GM21529 (cell line): Measurements from ENCODE around the gene CCDC34.
"Not testable (repeated sequence)": the region's sequence is repeated elsewhere in the genome, so short reads cannot be mapped to it uniquely, and the experiment has no call there.

Source experiments
- ATAC-seq: cut with Tn5 transposase; IDR thresholded peaks from one replicate; pipeline ENCODE4 v1.9.1; 2021; ENCODE audit not compliant: unreplicated experiment

The CCDC34 gene

DNA sequence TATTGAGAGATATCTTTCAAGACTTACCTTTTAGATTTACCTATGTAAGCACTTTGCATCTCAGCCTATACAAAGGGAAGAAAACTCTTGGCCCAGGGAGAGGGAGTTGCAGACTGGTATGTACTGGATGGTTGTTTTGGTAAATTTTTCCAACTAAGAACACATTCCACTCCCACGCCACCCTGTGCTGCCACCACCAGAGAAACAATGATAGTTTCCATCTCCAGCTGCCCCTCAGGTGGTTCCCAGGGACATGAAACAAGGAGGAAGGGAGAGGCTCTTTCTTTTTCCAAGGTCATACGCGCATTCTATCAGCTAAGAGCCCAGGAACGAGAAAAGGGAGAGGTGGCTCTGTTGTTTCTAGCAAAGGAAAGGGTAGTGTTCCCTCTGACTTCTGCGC lies 34.4 kb downstream of the CCDC34 start:
- ATAC-seq: no peak

DNA sequence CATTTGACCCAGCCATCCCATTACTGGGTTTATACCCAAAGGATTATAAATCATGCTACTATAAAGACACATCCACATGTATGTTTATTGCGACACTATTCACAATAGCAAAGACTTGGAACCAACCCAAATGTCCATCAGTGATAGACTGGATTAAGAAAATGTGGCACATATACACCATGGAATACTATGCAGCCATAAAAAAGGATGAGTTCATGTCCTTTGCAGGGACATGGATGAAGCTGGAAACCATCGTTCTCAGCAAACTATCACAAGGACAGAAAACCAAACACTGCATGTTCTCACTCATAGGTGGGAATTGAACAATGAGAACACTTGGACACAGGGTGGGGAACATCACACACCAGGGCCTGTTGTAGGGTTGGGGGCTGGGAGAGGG lies 36.0 kb downstream of the CCDC34 start:
- ATAC-seq: not testable (repeated sequence)

DNA sequence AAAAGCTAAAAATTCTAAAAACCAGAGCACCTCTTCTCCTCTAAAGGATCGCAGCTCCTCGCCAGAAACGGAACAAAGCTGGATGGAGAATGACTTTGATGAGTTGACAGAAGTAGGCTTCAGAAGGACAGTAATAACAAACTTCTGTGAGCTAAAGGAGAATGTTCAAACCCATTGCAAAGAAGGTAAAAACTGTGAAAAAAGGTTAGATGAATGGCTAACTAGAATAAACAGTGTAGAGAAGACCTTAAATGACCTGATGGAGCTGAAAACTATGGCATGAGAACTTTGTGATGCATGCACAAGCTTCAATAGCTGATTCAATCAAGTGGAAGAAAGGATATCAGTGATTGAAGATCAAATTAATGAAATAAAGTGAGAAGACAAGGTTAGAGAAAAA lies 40.8 kb downstream of the CCDC34 start:
- ATAC-seq: not testable (repeated sequence)

DNA sequence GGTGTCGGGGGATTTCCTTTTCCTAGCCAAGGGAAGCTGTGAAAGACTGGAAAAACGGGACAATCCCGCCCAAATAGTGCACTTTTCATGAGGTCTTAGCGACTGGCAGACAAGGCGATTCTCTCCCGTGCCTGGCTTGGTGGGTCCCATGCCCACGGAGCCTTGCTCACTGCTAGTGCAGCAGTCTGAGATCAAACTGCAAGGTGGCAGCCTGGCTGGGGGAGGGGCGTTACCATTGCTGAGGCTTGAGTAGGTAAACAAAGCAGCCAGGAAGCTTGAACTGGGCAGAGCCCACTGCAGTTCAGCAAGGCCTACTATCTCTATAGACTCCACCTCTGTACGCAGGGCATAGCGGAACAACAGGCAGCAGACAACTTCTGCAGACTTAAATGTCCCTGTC lies 41.7 kb downstream of the CCDC34 start:
- not testable (repeated sequence) for ATAC-seq

DNA sequence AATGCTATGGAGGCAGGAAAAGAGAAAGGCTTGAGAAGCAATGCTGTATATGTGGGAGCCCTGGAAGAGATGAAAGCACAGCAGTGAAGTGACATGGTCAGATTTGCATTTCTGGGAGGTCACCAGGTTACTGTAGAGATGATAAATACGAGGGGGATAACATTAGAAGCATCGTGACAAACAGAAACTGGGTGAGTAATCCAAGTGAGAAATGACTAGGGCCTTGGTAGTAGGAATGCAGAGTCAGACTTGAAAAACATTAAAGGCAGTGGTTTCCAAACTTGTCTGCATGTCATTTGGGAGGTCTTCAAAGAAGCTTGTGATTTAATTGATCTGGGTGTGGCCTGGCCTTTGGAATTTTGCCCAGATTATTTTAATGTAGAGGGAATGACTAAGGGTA lies 43.9 kb downstream of the CCDC34 start:
- ATAC-seq: peak; percentile 99

DNA sequence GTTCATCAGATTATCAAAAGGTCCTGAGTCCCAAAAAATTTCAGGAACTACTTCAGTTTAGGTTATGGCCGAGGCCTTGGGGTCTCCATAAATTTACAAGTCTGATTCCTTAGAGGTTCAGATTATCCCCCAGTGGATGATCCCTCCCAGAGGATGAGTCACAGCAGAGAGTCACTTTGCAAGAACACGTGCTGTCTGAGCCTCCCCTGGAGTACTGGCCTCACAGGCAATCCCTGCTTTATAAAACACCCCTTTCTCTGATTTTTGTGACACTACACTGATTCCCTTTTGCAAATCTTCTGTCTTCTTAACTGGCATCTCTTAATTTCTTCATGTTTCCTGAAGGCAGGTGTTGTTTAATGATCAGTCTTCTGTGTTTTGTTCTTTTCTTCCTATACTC lies 45.3 kb downstream of the CCDC34 start:
- no peak for ATAC-seq

DNA sequence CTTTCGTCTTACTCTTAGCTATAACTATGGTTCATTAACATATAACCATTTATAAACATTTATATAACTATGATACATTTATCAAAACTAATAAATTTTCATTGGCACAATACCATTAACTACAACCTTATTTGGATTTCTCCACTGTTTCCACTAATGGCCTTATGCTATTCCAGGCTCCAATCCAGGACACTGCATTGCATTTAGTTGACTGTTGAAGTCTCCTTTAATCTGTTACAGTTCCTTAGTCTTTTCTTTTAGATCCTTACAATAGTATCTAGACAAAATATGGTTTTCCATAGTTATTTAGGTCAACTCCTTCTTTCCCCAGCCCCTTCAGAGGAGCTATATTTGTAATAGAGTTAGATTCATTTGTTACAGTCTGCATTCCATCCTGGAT lies 47.2 kb downstream of the CCDC34 start:
- no peak for ATAC-seq

DNA sequence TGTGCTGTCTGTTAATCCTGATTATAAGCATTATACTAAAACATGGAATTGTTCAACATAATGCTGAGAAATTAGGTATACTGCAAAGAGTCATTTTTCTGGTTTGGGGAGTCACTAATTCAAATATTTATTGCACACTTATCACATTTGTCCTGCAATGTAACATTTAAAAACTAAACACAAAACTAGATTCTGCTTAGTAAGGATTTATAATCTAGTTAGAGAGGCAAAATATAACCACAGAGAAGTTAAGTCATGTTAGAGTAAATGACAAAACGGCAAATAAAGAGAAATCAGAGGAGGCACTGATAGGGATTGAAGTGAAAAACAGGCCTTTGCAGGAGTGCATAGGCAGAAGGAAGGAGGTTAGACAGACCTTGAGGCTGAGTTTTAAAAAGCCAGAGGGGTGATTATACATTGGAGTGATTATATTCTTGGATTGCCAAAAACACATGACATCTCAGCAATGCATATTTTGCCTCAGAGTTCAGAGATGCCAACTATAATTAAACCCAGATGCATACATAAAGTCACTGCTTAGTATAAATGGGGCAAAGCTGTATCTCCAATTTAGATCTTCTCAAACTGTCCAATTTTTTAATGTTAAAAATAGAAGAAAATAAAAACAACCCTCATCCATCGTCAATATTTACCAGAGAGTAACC lies 49.7 kb downstream of the CCDC34 start:
- ATAC-seq: no peak

DNA sequence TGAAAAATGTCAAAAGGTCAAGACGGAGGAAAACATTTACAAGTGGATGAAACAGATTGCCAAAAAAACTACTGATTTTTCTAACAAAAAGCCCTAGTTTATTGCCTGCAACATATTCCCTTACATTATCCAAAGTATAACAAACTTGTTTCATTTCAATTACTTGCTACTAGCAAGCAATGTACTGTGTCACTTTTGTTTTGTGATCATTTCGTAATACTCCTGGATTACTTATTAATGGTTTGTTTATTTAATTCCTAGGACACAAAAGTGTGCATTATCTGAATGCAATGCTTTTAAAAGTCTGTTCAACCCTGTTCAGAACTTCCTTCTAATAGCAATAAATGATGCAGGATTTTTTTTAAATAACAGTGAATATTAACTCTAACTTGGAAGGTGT lies 50.9 kb downstream of the CCDC34 start:
- no peak for ATAC-seq

DNA sequence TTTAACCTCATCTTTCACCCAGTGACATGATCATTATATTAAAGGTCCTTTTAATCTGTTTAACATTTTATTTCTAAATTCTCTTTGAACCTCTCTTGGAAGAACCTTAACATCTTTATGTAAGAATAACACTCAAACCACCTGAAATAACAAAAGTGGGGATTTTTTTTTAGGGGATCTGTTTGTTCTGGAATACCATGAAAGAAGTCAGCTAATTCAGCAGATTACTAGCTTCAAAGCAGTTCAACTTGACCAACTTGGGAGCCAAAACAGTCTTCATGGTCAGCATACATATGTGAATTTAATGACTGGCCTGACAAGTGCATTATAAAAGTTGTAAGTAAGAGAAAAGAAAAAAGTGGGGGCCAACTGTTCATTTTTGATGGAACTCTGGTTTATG lies 52.3 kb downstream of the CCDC34 start:
- ATAC-seq: no peak

DNA sequence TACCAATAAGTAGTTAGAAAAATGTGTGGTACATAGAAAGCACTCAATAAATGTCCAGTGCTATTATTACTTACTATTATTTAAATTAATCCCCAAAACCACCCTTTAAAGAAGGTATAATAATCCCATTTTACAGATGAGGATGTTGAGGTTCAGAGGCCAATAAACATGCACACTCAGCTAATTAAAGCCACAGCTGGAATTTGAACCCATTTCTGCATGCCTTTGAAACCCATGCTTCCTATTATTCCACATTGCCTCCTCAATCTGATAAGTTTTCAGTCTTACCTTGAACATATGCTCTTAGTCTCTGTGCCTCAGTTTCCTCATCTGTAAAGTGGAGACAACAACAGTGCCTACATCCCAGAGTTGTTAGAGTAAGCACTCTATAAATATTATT lies 52.8 kb downstream of the CCDC34 start:
- no peak for ATAC-seq

DNA sequence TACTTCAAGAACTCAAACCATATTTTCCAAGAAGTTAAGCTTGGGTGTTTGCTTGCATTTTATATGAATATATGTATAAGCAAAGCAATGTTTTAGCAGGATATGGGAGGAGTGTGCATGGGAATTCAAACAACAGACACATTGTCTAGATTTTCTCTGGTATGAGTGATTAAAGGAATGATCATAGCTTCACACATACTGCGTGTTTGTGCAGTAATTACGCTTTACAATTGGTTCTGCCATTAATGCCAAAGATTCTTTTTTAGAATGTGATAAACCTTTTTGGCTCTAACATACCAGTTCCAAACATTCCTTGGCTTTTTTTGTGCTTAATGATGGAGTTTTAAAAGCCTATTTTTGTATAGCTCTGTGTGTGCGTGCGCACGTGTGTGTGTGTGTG lies 54.0 kb downstream of the CCDC34 start:
- ATAC-seq: no peak

DNA sequence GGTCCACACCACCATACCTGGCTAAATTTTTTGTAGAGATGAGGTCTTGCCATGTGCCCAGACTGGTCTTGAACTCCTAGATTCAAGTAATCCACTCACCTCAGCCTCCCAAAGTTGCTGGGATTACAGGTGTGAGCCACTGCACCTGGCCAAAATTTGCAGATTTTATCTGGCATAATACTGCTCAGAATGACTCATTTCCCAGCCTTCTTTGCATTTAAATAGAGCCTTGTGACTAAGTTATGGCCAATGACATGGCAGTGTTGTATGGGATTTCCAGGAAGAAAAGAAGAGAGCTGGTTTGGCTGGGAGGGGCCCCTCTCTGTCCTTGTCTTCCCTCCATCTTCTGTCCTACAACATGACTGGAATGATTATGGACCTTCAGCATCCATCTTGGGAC lies 55.8 kb downstream of the CCDC34 start:
- ATAC-seq: no peak

DNA sequence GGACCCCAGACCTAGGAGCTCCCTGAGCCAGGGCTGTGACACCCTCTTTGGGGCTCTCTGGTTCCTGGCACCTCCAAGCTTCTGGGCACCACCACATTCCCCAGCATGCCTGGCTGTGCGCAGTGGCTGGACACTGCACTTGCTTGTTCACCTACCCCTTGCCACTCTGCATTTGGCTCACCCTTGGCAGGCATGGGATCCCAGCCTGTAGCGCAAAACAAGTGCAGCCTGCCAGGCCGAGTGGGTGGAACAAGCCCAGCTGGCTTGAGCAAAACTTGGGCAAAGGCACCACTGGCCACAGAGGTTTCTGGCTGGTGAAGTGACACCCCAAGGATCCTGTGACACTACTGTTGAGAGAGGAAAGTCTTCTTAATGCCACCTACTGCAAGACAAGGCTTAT lies 57.3 kb downstream of the CCDC34 start:
- no peak for ATAC-seq

DNA sequence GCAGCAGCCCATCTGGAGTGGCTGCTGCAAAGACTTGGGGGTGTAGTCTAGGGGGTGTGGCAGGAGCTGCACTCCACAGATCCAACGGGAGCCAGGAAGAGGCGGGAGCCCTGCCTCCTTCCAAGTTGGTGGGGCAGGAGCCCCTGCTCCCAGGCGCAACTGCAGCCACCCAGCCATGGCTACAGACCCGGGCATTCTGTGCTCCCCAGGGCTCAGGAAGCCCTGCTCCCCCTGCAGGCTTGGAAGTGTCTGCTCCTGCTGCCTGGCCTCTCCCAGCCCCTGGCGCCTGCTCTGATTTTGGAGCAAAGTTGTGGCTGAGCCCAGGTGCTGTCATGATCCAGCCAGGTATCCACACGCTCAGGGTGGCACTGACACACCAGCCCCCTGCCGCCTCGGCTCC lies 58.5 kb downstream of the CCDC34 start:
- no peak for ATAC-seq

DNA sequence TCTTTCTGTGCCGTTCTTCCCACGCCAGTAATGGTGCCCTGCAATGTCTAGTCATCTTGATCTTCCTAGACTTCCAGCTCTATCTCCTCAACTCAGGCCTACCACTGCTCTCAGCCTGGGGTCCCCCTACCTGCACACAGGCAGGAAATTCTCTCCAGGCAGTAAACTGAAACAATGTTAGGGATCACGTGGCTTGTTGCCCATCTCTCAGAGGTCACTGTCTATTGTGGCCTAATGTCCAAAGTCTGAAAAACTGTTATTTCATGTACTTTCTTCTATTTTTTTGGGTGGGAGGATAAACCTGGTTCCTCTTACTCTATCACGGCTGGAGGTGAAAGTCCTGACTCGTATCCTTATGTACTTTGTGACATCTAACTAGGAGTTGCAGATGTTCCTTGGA lies 59.1 kb downstream of the CCDC34 start:
- no peak for ATAC-seq

DNA sequence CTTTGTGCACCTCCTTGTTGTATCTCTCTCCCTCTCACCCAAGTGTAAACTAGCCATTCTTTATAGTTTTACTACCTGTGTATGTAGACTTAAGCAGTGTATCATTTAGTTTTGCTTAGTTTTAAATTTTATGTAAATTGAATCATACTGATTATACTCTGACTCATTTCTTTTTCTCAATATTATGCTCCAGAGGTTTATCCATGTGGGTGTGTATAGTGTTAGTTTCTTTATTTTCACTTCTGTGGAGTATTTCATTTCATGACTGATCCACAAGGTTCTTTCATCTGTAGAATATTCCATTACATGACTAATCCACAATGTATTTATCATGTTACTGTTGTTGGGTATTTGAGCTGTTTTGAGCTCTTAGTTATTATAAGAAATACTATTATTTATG lies 62.0 kb downstream of the CCDC34 start:
- no peak for ATAC-seq

DNA sequence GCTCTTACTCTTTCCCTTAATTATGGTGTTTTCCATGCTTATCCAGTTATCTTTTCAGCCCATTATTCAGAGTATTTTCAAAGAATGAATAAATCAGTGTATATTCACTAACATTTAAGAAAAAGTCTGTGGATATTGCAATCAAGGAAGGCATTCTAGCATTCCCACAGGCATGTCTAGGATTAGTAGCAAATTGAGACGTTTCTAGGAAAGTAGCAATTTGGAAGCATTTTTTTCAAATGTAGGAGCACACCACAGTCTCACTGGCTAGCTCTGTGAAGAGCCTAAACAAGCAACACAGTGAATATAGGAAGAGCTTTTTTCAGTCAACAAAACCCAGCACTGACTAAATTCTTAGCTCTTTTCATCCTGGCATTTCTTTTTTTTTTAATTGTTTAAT lies 65.4 kb downstream of the CCDC34 start:
- ATAC-seq: no peak

DNA sequence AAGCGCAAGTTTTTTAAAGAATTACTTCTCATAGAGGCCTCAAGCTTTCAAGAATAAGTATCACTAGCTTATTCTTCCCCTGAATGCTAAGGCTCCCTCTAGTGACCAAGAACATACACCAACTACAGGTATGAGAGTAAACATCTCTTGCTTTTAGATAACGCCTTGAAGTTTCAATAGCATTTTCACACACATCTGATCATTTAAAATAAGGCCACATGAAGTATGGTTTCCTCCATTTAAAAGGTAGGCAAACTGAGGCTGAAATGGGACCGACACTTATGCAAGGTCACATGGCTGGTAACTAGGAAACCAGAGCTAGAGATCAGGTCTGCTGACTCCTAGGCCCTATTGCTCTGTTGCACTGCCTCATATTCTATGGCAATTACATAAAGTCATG lies 66.5 kb downstream of the CCDC34 start:
- peak; percentile 85 for ATAC-seq

DNA sequence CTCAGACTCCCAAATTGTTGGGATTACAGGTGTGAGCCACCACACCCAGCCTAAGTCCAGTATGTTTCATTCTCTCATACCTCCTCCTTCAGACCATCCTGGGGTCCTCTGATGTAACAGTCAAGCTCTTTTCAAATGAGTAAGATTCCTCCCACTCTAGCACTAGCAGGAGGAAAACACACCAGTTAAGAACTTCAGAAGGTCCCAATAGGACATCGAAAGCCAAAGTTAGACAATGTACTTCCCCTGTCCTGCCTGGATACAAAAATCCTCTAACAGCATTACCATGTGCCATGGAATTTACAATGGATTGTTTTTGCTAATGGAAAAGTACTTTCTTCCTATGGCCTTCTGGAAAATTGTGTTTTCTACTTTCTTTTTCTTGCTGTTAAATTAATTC lies 67.1 kb downstream of the CCDC34 start:
- ATAC-seq: no peak

DNA sequence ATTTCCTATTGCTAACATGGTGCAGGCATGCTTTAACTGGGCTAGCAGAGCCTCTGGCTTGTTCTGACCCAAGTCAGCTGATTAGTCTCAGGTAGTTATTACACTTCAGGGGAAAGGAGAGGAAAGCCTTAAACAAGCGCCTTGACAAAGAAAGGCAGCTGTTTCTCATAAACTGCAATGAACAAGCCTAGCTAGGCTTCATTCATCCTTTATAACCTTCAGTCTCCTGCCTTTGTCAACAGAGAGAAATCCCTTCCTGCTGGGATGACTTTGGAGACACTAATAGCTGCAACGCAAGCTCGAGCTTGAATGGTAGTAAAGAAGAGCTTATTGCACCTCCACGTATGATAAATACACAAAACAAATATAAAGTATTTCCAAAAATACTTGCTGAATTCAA lies 68.4 kb downstream of the CCDC34 start:
- no peak for ATAC-seq

DNA sequence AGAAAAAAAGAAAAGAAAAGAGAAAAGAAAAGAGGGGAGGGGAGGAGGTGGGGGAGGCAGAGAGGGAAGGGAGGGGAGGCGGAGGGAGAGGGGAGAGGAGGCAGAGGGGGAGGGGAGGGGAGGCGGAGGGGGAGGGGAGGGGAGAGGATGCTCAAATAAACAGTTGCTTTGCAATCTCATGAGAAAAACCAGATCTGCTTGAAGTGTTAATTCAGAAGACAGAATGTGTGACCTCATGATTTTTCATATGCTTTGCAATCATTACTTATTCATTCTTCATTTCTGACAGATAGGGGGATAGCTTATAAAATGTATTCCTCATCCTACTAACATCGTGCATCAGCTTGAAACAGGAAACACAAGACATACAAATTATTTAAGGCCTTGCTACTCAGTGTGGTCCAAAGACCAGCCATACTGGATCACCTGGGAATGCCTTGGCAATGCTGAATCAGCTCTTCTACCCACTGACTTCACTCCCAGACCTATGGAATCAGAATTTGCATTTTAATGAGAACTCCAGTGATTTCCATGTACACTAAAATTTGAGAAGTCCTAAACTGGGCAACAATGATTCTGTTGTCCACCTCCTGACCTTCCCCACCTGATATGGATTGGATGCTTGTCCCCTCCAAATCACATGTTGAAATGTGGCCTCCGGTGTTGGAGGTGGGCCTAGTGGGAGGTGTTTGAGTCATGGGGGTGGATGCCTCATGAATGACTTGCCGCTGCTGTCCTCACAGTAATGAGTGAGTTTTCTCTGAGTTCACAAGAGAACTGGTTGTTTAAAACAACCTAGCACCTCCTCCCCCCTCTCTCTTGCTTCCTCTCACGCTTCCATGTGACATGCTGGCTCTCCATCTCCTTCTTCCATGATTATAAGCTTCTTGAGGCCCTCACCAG lies 69.2 kb downstream of the CCDC34 start:
- no peak for ATAC-seq

DNA sequence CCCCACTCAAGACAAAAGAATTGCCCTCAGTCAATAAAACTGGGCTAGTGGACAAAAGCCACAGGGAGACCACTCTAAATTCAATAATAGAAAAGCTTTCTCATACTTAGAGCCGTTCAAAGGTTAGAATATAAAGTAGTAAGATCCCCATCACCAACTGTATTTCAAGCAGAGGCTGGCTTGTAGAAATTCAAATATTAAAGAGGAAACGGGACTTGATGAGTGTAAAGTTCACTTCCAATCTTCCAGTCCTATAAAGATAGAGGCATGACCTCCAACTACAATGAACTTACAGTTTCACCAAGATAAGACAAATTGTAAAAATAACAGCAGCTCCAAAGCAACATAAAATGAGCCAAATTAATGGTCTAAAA lies 70.4 kb downstream of the CCDC34 start:
- ATAC-seq: no peak
